Measurements from ENCODE around the gene HOXC4. TPM values are rescaled to one million over a fixed set of nuclear protein-coding genes. Genes with fewer than 3 reads are reported as not detected.

HOXC4 gene
- total RNA-seq, 2 experiments from 2014 or later = not detected

DNA sequence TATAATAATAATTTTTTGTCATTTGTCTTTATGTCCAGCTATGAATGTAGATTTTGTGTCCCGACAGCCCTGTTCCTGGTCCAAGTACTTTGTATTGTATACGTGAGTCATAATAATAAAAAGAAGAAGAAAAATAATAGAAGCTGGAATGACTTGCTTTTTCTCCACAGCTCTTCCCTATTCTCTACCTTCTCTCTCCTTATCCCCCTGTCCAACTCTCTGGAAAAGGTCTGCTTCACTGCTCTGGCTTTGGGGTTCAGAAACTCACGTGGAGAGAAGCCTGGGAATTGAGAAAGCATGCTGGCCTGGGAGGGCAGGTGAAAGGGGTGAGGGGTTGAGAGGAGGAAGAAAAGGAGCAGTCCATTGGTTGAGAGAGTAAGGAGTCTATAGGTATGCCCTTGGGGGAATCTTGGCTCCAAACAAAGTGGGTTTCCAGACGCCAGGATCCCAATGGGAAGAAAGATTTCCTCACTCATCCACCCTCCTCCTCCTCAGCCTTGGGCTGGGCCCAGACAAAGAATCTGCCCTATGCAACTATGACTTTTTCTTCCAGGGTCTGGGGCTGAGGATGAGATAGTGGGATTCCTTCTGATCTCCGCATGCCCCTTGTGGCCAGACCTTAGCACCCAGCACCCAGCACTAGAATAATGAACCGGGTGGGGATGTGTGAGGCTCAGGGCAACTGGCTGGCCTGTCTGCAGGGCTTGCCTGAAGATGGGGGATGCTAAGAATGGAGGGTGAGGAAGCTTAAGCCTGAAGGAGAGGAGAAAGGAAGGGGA, 40.8 kb upstream of the HOXC4 start:
- CTCF ChIA-PET = interaction anchor here (0.8 to 1.7 kb wide), 2 partner anchors 9 to 188 kb away, joined by 3 to 6 read pairs; no protein-coding TSS in a partner anchor
- H3K9me3 ChIP-seq (ENCODE audit: control insufficient read depth in 1 of 2, insufficient read depth in 1 of 2, low read length in 2 of 2) = peaks cover 0 to 30% of the 10 kb centered on the region in 2 experiments
- peaks cover 53% of the 10 kb centered on the region for H3K4me1 ChIP-seq (ENCODE audit: insufficient read depth, low read length)
- Mint-ChIP-seq H3K4me3 (no peak overlapping the region), H3K27ac (no peak overlapping the region), H3K27me3 (peaks cover 100% of the 10 kb centered on the region), H3K4me1 (ENCODE audit: low read depth) (peaks cover 48% of the 10 kb centered on the region), H3K9me3 (no peaks in the 10 kb centered on the region), H3K36me3 (ENCODE audit: low read depth) (no peaks in the 10 kb centered on the region)
- no peaks in the 10 kb centered on the region for H3K36me3 ChIP-seq (ENCODE audit: insufficient read depth, low read length)
- H3K27me3 ChIP-seq (ENCODE audit: control insufficient read depth in 1 of 2, insufficient read depth in 2 of 2, low read length in 2 of 2) = peaks cover 91 to 93% of the 10 kb centered on the region in 2 experiments
- TF ChIP-seq, protein P1, sequence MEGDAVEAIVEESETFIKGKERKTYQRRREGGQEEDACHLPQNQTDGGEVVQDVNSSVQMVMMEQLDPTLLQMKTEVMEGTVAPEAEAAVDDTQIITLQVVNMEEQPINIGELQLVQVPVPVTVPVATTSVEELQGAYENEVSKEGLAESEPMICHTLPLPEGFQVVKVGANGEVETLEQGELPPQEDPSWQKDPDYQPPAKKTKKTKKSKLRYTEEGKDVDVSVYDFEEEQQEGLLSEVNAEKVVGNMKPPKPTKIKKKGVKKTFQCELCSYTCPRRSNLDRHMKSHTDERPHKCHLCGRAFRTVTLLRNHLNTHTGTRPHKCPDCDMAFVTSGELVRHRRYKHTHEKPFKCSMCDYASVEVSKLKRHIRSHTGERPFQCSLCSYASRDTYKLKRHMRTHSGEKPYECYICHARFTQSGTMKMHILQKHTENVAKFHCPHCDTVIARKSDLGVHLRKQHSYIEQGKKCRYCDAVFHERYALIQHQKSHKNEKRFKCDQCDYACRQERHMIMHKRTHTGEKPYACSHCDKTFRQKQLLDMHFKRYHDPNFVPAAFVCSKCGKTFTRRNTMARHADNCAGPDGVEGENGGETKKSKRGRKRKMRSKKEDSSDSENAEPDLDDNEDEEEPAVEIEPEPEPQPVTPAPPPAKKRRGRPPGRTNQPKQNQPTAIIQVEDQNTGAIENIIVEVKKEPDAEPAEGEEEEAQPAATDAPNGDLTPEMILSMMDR (IDR thresholded peaks at IDR 0.05) = no peak
- intact Hi-C loops (cut with DNase I, micrococcal nuclease) = no loop called here
- POLR2A ChIA-PET = interaction anchor here (1.0 kb wide), 1 partner anchor 9 kb away, joined by 3 read pairs; no protein-coding TSS in a partner anchor
- H3K27ac ChIP-seq (ENCODE audit: low read depth in 1 of 2, low read length in 2 of 2) = no peak overlapping the region
- H3K4me3 ChIP-seq (ENCODE audit: low read length) = no peak overlapping the region
- no peak for DNase-seq
- ATAC-seq (ENCODE audit: poor library complexity) = no peak

DNA sequence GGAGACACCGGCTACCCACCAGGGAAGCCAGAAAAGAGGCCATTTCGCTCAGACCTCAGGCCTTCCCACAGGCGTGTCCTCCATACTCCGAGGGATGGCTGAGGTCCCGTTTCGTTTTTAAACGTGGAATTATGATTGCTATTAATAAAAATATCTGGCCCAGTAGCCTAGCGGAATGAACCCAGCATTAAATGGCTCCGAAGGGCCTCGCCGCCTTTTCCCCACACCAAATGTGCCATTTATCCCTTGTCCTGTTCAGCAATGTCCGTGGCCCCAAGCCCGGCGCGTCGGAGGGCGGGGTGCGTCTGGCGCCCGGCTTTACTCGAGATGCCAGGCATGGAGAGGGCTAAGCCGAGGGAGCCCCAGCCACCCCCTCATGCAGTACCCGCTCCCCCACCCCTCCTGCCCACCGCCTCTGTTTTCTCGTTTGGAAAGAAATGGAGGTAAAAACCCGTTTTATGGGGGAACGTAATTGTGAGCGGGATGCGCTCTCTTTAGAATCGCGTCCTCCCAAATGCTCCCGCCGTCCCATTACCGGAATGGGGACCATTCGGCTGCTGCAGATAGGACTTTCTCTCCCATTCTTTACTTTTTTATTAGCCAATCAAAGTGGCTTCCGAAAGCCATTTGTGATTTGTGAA, 39.1 kb upstream of the HOXC4 start:
- Mint-ChIP-seq H3K4me1 (ENCODE audit: low read depth) (peaks cover 38% of the 10 kb centered on the region), H3K27me3 (peaks cover 93% of the 10 kb centered on the region), H3K9me3 (no peaks in the 10 kb centered on the region), H3K36me3 (ENCODE audit: low read depth) (no peaks in the 10 kb centered on the region), H3K4me3 (peak overlapping the region; percentile 56), H3K27ac (no peak overlapping the region)
- H3K36me3 ChIP-seq (ENCODE audit: insufficient read depth, low read length) = no peaks in the 10 kb centered on the region
- peaks cover 0 to 37% of the 10 kb centered on the region in 2 experiments for H3K9me3 ChIP-seq (ENCODE audit: control insufficient read depth in 1 of 2, insufficient read depth in 1 of 2, low read length in 2 of 2)
- intact Hi-C loops (cut with DNase I, micrococcal nuclease) = loop anchor here in 1 of 2 experiments (2.0 kb wide), 1 partner anchor 14 kb away; the partner anchor contains the start of gene HOXC6
- CTCF ChIA-PET = no interaction called here
- POLR2A ChIA-PET = no interaction called here
- H3K27ac ChIP-seq (ENCODE audit: low read depth in 1 of 2, low read length in 2 of 2) = no peak overlapping the region
- peaks cover 90 to 95% of the 10 kb centered on the region in 2 experiments for H3K27me3 ChIP-seq (ENCODE audit: control insufficient read depth in 1 of 2, insufficient read depth in 2 of 2, low read length in 2 of 2)
- no peak overlapping the region for H3K4me3 ChIP-seq (ENCODE audit: low read length)
- TF ChIP-seq, protein P1 (IDR thresholded peaks at IDR 0.05) = no peak
- H3K4me1 ChIP-seq (ENCODE audit: insufficient read depth, low read length) = peaks cover 52% of the 10 kb centered on the region
- no peak for DNase-seq
- ATAC-seq (ENCODE audit: poor library complexity) = no peak

DNA sequence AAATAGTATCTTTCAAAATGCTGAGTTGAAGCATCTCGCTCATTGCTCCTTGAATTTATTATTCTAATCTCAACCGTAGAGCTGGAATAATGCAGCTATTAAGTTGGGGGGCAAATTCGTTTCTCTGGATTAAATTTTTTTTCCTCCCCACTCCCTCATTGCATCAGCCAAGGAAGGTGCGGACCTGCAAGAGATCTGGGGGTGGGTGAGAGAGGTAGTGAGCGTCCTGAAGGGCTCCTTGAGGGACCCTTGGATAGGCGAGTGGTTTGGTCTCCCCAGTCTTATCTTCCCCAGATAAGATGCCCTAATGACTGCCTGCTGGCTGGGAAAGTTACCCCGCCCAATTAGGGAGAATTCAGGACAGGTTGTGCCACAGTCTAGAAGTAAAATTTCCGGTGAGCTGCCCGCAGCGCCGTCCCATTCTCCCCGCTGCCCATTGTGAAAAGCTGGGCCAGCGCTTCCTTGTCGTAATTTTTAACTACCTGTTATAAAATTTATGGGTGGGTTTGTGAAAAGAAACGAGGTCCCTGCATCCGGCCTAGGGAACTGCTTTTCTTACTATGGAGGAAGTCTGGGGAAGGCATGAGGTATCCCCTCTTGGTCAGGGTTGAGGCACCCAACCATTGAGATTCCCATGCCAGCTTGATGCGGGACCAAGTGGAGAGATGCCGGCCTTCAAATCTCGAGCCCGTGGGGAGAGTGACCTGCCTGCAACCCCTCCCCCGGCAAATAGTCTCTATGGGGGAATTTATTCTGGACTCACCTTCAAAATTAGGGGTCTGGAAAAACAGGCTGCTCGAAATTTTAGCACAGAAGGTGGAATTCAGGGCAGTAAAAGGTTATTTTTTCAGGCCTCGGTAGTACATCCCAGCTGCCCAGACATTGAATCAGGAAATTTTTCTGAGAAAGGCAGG, 38.4 kb upstream of the HOXC4 start:
- DNase-seq (no peak), ATAC-seq (ENCODE audit: poor library complexity) (no peak)
- no peak overlapping the region for H3K4me3 ChIP-seq (ENCODE audit: low read length)
- Mint-ChIP-seq H3K4me1 (ENCODE audit: low read depth) (peaks cover 31% of the 10 kb centered on the region), H3K36me3 (ENCODE audit: low read depth) (no peaks in the 10 kb centered on the region), H3K27me3 (peaks cover 93% of the 10 kb centered on the region), H3K27ac (no peak overlapping the region), H3K9me3 (no peaks in the 10 kb centered on the region), H3K4me3 (peak overlapping the region; percentile 56)
- TF ChIP-seq, protein P1 (IDR thresholded peaks at IDR 0.05) = no peak
- H3K27ac ChIP-seq (ENCODE audit: low read depth in 1 of 2, low read length in 2 of 2) = no peak overlapping the region
- H3K27me3 ChIP-seq (ENCODE audit: control insufficient read depth in 1 of 2, insufficient read depth in 2 of 2, low read length in 2 of 2) = peaks cover 88 to 95% of the 10 kb centered on the region in 2 experiments
- H3K36me3 ChIP-seq (ENCODE audit: insufficient read depth, low read length) = no peaks in the 10 kb centered on the region
- H3K4me1 ChIP-seq (ENCODE audit: insufficient read depth, low read length) = peaks cover 48% of the 10 kb centered on the region
- peaks cover 0 to 30% of the 10 kb centered on the region in 2 experiments for H3K9me3 ChIP-seq (ENCODE audit: control insufficient read depth in 1 of 2, insufficient read depth in 1 of 2, low read length in 2 of 2)
- intact Hi-C loops (cut with DNase I, micrococcal nuclease) = loop anchor here in 1 of 2 experiments (2.0 kb wide), 1 partner anchor 14 kb away; the partner anchor contains the start of gene HOXC6
- POLR2A ChIA-PET = interaction anchor here (1.7 to 2.1 kb wide), 2 partner anchors 38 to 172 kb away, joined by 4 to 6 read pairs; partner anchors contain the start of gene HOXC4
- CTCF ChIA-PET = interaction anchor here (0.8 to 2.0 kb wide), 3 partner anchors 10 to 192 kb away, joined by 3 to 6 read pairs (median 4); no protein-coding TSS in a partner anchor

Data from CD4-positive, alpha-beta T cell (primary cell).